Kidney glomerular epithelial cell (primary cell): ENCODE measurements around the gene DGKA.
"Not testable (repeated sequence)": the region's sequence is repeated elsewhere in the genome, so short reads cannot be mapped to it uniquely, and the experiment has no call there.

Experiments used
- DNase-seq: peaks from one replicate; lab custom pipeline; 2025; lab: John Stamatoyannopoulos, UW

DGKA gene

DNA sequence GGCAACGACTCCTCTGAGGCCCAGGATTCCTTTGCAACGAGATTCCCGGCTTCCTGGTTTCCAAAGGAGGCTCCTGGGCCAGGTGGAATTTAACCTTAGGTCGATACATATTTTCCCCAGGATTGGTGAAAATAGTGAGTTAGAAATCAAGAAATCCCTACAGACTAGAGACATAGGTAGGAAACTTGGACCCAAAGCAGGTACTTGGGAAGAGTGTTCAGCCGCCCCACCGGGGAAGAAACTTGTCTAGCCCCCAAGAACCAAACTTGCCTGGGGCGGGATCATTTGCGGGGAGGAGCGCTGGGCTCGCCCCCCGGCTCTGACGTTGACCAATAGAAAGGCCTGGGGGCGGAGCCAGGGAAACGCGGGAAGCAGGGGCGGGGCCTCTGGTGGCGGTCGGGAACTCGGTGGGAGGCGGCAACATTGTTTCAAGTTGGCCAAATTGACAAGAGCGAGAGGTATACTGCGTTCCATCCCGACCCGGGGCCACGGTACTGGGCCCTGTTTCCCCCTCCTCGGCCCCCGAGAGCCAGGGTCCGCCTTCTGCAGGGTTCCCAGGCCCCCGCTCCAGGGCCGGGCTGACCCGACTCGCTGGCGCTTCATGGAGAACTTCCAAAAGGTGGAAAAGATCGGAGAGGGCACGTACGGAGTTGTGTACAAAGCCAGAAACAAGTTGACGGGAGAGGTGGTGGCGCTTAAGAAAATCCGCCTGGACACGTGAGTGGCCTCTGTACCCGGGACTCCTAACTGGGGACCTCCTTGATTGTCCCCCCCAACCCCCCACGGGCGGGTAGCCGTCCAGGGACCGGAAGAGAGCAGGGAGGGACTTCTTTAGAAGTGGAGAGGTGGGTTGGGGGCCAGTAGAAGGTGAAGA lies 35.7 kb downstream of the DGKA start, which contains the start of gene CDK2:
Gene CDK2, plus strand, starts transcription at position 423 of the 874 bp plus-strand sequence. Its CDS starts 179 bp downstream, at position 602.
- DNase-seq: peak; percentile 76

- DNase-seq: no peak
Observed at GRCh38 chr12:55969356-55969755, 38.4 kb downstream of the DGKA start.

DNA sequence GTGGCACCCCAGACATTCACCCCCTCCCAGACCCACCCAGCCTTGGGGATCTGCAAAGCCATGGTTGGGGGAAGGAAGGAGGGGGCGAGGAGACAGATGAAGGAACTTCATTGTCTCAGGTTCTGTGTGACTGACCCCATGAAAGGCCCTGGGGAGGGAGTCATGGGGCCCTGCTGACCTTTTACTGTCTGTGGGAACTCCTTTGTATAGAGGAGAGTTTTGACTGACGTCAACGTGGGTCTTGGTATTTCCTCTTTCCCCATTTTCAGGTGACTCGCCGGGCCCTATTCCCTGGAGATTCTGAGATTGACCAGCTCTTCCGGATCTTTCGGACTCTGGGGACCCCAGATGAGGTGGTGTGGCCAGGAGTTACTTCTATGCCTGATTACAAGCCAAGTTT lies 39.8 kb downstream of the DGKA start:
- DNase-seq: no peak

DNA sequence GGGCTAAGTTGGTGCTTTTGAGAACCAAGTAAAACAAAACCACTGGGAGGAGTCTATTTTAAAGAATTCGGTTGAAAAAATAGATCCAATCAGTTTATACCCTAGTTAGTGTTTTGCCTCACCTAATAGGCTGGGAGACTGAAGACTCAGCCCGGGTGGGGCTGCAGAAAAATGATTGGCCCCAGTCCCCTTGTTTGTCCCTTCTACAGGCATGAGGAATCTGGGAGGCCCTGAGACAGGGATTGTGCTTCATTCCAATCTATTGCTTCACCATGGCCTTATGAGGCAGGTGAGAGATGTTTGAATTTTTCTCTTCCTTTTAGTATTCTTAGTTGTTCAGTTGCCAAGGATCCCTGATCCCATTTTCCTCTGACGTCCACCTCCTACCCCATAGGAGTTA lies 41.1 kb downstream of the DGKA start:
- DNase-seq: peak; percentile 42

DNA sequence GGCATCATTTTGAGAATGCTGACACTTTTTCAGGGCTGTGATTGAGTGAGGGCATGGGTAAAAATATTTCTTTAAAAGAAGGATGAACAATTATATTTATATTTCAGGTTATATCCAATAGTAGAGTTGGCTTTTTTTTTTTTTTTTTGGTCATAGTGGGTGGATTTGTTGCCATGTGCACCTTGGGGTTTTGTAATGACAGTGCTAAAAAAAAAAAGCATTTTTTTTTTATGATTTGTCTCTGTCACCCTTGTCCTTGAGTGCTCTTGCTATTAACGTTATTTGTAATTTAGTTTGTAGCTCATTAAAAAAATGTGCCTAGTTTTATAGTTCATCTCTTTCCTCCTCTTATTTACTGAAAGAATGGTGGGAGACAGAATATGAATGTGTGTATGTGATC lies 41.5 kb downstream of the DGKA start:
- no peak for DNase-seq

GRCh38 chr12:55972911-55973598 lies 42.1 kb downstream of the DGKA start:
- DNase-seq: no peak

DNA sequence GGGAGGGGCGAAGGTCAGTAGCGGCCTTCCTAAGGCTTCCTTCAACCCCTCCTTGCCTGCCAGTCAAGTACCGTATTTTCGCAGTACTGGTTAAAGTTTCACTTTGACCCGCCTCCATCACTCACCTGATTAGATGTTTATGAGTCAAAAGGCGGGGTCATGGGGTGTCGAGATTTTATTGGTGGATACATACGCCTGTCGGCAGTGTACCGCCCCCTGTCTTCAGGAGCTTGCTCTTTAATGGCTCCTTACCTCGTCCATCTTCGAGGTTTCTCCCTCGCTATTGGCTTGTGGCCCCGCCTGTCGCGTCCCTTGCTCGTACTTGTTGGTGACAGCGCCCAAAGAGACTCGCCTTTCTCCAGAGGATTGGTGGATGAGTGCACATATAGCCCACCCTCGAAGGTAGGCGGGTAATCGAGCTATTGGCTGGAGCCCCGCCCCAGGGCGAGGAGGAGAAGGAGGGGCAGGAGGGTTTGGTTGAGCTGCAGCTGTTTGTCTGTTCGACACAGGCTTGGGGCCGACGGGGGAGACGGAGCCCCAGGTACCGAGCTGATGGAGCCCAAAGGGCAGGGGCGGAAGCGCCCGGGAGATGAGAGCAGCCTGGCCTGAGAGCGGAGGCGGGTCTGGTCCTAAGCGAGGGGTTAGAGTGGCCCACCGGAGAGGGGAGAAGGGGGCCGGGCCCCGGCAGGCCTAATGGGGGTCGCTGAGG lies 42.8 kb downstream of the DGKA start, which contains the start of gene RAB5B:
Gene RAB5B, plus strand, starts transcription at position 480 of the 709 bp plus-strand sequence. CDS start 12,883 bp downstream, outside the sequence.
- DNase-seq: peak; percentile 100

GRCh38 chr12:55974308-55974730 lies 43.4 kb downstream of the DGKA start:
- DNase-seq: peak; percentile 18

- no peak for DNase-seq
Observed at GRCh38 chr12:55978393-55978792, 47.4 kb downstream of the DGKA start.

DNA sequence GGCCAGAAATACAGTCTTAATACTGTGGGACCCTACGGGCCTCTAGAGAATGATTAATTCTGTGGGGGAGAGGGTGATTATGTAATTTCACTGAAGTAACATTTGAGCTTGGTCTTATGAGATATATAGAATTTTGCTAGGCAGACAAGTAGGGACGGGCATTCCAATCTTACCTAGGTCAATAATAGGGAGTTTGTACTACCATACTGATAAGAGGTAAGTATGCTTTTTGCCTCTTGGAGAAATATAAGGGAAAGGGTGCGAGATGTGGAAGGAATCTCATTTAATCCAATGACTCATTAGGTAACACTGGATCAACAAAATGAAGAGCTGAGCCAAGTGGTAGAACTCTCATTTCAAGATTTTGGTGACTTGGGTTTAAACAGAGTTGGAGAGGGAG lies 48.1 kb downstream of the DGKA start:
- DNase-seq: no peak

DNA sequence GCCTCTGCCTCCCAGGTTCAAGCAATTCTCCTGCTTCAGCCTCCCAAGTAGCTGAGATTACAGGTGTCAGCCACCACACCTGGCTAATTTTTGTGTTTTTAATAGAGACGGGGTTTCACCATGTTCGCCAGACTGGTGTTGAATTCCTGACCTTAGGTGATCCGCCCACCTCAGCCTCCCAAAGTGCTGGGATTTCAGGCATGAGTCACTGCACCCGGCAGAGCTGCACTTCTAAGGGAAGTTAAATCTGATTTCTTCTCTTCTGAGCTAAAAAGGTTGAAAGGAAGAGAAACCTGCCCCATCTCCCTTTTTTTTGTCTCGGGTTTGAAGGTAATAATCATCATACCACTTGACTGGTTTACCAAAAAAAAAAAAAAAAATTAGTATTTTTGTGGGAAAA lies 50.9 kb downstream of the DGKA start:
- DNase-seq: peak; percentile 34

GRCh38 chr12:55982319-55982936 lies 51.5 kb downstream of the DGKA start:
- peak; percentile 87 for DNase-seq

- no peak for DNase-seq
Observed at GRCh38 chr12:55983232-55983842, 52.4 kb downstream of the DGKA start.

- no peak for DNase-seq
Observed at GRCh38 chr12:55984861-55985260, 53.9 kb downstream of the DGKA start.

DNA sequence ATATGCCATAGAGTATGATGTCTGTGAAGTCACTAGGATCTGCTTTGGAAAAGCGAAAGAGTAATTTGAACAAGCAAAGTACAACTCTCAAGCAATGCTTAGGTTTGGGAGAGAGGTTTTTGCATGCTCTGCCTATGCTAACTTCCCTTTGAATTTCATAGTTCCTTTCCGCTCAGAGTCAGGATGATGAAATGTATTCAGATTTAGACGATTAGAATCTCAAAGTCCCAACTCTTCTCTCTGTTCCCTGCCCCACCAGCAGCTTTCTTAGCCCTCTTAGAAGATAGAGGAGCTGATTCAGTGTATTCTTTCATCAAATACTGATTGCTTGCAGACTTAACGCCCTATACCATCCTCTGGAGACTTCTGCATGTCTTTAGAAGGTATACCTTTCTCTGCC lies 54.4 kb downstream of the DGKA start:
- DNase-seq: no peak

DNA sequence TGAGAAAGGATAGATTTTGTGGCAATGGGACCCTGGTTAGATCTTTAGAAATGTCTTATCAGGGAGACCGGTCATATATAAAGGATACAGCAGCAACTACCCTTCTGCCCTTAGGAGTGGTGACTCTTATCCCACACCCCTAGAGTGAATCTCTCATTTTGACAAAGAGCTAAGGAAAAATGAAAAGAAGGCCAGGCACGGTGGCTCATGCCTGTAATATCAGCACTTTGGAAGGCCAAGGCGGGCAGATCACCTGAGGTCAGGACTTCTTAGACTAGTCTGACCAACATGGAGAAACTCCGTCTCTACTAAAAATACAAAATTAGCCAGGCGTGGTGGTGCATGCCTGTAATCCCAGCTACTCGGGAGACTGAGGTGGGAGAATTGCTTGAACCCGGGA lies 55.0 kb downstream of the DGKA start:
- DNase-seq: not testable (repeated sequence)

DNA sequence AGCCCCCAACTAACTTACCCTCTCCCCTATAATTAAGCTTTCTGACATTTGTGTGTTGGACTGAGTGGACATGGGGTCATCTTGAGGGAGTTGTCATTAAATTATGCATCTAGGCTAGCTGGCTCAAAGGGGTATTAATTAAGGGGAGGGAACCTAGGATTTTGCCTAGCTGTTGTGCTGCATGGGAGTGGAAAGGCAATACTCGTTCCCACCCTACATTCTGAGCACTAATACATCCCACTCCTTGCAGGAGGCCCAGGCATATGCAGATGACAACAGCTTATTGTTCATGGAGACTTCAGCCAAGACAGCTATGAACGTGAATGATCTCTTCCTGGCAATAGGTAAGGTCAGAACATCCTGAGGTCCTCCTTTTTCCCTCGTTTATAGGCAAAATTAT lies 60.1 kb downstream of the DGKA start:
- DNase-seq: no peak

DNA sequence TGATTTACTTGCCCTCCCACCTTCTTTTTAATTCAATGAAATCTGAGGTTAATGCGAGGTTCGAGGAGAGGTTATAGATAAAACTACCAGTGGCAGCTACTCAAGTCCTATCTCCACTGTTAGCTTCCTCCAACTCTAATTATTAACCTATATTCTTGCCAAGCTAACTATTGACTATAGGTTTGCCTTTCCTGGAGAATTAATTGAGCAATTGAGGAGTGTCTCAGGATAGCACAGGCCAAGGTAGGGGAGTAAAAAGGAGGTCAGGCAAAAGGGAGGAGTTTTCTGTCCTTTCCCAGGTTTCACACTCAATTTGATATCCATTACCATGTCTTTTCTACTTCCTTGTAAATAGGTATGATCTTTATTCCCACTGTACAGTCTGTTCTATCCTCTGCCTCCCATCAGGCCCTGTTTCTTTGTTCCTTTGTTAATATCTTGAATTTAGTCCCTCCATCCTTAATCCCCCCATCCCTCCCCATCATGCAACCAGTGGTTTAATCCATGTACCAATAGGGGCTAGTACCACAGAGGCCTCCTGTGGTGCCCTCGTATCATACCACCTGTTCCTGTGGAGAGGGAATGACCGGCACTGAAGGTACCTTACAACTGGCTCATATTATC lies 62.4 kb downstream of the DGKA start:
- no peak for DNase-seq

GRCh38 chr12:55995366-55995765 lies 64.4 kb downstream of the DGKA start:
- no peak for DNase-seq

DNA sequence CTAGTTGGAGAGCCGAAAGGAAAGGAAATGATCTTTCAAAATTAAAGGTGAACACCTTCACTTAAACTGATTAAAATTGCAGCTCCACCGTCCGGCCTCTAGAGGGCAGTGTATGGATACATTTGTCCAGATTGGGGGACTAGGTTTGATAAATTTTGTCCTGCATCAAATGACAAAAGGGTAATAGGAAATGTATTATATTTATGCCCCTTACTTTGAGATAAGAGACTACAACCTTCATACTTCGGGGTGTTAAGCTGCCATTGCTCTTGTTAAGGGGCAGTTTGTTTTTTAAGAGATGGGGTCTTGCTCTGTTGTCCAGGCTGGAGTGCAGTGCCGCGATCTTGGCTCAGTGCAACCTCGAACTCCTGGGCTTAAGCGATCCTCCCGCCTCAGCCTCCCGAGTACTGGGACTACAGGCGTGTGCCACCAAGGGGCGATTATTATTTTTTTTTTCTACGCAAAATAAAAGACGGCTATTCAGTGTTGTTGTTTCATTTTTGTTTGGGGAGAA lies 65.3 kb downstream of the DGKA start:
- DNase-seq: peak; percentile 53
